NCI-H187 (cell line): ENCODE data around the gene RBP7.
"Not testable (repeated sequence)": the region's sequence is repeated elsewhere in the genome, so short reads cannot be mapped to it uniquely, and the experiment has no call there.

Experiments used
- DNase-seq, 2 experiments: peaks; one replicate each; lab custom pipeline; 2025; lab: John Stamatoyannopoulos, UW

Gene RBP7

DNA sequence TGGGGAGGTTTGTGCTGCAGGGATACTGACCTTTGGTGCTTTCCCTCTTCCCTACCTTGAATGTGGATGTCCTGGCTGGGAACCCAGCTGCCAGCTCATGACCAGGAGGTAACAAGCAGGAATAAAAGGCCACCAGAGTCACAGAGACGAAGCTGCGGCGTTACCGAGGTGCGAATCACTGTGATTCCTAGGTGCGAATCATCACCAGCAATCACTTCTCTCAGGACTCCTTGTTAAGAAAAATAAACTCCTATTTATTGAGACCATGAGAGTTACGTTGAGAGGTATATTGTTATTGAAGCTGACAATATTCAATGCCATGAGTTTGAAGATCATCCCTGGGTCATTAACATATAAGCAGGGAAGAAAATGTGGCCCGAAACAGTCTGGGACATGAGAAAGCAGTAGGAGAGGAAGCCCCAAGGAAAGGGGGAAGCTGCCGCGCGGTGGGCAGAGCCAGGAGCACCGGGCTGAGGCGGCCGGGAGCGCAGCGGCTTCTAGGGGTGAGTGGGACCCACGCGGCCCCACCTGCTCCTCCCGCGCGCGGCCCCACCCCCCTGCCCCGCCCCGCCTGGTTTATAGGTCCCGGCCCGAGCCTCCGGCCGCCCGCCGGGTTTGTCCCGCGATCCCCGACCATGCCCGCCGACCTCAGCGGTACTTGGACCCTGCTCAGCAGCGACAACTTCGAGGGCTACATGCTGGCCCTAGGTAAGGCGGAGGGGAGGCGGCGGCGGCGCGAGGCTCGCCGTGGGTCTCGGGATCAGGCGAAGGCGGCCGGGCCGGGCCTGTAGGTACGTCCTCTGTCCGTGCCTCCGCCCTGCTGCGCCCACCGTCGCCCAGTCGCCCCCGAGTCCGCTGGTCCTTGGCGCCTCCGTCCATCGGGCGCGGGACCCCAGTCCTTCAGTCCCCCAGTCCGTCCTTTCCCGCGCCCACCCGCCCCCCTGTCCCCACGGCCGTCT lies at the start of gene RBP7:
Gene RBP7, plus strand, starts transcription at position 605 of the 959 bp plus-strand sequence. Its CDS starts 31 bp downstream, at position 636.
- DNase-seq, result no peak

DNA sequence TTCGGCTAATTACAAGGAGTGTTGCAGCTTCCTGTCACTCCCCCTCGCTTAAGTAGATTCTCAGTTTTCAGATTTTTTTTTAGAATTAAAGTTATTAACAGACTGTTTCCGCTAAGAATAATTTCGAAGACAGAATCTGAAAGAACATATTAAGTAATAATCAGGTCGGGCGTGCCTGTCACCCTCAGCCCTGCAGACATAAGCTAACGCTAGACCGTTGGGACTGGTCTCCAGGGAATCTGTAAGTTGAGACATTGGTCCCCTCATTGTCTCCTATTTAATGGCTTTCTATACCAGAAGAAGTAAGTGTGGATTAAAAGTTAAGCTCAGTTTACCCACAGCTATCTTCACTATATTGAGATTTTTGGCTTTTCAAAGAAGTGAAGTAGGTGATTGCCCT lies 39.3 kb upstream of the RBP7 start:
- no peak for DNase-seq

DNA sequence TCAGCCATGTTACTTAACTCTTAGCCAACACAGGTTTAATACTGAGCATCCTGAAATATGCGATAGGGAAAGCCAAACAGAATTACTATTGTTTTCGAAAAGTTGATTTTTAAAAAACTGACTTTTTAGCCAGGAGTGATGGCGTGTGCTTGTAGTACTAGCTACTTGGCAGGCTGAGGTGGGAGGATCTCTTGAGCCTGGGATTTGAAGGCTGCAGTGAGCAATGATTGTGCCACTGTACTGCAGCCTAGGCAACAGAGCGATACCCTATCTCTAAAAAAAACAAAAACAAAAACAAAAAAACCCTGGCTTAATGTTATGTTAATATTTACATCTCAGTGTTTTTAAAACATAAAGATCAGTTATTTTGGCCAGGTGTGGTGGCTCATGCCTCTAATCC lies 37.0 kb upstream of the RBP7 start:
- DNase-seq, result no peak

DNA sequence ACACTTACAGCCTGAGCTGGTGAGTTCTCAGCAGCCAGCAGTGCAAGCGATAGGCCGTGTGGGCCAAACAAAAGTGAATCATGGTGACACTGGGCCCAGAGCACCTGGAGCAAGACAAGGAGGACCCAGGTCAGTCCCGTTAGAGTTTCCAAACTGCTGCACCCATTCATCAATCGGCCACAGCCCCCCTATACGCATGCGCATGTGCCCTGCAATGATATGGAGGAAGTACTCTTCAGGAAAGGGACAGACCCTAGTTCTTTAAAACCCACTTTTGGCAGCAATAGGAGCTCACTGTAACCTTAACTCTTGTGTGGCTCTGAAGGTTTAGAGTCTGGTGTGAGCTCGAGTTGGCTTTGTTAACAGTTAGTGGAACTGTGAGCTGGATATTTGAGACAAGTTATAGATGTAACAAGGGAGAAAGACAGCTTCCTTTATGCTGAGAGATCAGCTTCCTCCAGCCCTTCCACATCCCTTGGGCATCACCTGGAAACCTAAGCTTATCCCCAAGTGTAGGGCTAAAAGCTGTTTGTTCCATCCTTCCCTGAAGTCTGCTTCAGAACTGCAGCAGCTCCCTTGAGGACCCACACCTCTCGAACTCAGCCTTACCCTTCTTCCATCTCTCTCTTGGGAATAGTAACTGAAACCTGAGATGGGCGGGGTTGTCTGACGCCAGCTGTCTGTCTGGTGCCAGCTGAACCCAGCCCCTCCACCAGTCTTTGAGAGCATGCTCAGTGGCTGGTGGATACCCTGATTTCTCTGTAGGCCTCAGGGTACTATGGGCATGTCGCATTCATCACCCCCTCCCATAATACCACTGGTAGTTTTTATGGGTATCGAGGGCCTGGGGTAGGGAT lies 36.1 kb upstream of the RBP7 start:
- peak; percentile 80 to 82 for DNase-seq

DNA sequence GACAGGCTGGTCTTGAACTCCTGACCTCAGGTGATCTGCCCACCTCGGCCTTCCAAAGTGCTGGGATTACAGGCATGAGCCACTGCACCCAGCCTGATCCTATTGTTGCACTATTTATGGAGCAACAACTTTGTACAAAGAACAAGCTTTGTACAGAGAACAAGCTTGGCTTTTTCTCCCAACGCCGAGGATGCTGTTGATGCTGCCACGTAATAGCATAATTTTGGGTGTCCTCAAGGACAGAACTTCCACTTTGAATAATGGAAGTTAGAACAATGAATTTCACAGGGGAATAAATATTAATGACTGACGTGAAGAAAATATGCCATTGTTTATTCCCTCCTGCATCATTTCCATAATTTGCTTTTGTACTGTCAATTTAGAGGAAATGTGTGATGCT lies 12.8 kb upstream of the RBP7 start:
- DNase-seq, result no peak

DNA sequence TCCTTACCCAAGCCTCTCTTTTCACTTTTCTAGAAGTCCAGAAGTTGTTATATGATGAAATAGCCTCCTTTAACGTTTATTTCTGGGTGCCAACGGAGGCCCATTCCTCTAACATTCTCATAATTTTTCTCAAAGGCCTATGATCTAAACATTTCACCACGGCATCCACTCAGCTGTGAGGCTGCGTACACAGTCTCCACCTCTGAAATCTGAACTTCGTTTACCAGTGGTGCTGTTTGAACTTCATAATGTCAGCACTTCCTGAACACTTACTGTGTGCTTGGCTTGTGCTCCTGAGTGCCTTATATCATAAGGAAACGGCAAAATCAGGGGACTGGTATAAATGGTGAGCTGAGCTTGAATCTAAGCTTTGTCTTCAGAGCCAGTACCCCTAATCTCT lies 12.0 kb upstream of the RBP7 start:
- no peak for DNase-seq

DNA sequence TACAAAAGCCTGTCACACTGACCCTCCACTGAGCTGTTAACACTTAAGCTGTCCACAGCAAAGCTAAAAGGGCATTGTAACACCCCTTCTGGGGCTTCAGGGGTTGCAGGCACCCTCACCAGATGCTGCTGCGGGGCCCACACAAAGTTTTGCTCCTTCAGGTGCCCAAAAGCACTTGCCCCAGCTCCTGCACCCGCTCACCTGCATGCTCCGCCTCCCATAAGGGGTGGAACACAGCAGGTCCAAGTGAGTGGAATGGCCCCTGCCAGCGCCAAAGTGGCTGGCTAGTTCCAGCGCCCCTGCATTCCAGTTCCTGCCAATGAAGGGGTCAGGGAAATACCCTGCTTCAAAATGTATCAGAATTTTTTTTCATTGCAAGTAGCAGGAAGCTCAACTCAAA lies 7.3 kb upstream of the RBP7 start:
- no peak for DNase-seq

DNA sequence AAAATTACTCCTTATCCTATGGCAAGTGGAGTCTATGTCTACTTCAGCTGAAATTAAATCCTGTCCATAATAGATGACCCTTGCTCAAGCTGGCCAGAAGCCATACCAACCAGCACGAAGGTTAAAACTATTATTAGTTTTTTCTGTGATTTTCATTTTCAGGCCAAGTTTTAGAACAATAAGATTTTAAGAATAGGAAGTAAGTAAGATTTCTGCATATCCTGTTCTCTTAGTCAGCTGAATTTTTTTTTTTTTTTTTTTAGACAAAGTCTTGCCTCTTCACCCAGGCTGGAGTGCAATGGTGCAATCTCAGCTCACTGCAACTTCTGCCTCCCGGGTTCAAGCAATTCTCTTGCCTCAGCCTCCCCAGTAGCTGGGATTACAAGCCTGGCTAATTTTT lies 6.1 kb upstream of the RBP7 start:
- no peak for DNase-seq

DNA sequence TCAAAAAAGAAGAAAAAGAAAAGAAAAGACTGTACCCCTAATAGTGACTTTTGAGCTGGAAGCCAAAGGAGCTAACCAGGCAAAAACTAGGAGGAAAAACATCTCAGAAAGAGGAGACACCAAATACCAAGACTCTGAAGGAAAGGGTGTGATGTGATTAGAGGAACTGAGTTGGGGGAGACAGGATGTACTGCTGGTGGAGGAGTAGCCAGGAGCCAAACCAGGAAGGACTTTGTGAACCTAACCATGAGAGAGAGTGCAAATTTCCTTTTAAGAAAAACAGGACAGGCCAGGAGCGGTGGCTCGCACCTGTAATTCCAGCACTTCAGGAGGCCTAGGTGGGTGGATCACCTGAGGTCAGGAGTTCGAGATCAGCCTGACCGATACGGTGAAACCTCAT lies 4.1 kb upstream of the RBP7 start:
- DNase-seq, result no peak

DNA sequence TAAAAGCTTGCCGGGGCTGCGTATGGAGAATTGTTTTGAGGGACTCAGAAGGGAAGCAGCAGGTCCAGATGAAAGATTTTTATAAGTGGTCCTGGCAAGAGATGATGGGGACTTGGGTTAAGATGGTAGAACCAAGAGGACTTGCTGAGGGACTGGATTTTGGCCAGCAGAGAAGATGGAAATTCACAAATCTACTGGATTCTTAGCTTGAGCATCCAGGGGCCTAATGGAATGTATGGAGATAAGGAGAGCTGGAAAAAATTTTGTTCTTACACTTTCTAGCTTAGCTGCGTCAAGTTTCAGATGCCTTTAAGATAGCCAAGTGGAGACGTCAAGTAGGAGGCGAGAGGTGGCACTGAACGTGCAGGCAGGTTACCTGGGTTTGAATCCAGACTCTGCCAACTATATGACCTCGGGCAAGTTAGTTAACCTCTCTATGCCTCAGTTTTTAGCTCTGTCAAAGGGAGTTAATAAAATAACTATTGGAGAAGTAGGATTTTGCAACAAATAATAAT lies 3.4 kb upstream of the RBP7 start:
- no peak for DNase-seq

DNA sequence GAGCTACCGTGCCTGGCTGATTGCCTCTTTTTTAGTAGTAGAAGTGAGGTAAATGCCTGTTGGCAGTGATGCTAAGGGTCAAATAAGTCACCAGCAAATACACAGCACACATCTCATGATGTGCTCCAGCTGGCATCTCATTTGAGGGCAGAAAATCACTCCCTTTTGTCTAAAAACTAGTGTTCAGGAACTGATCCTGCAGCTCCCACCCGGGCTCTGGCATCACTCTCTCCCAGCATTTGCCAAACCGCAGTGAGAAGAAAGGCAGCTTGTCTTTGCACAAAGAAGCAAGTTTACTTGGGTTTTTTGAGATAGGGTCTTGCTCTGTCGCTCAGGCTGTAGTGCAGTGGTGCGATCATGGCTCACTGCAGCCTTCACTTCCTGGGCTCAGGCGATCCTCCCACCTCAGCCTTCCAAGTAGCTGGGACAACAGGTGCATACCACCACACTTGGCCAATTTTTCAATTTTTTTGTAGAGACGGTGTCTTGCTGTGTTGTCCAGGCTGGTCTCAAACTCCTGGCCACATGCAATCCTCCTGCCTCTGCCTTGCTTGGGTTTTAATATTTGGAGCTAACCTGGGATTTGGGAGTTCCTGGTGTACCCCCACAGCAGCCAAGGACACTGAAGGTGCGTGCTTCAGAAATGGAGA lies 4.1 kb downstream of the RBP7 start:
- no peak for DNase-seq

DNA sequence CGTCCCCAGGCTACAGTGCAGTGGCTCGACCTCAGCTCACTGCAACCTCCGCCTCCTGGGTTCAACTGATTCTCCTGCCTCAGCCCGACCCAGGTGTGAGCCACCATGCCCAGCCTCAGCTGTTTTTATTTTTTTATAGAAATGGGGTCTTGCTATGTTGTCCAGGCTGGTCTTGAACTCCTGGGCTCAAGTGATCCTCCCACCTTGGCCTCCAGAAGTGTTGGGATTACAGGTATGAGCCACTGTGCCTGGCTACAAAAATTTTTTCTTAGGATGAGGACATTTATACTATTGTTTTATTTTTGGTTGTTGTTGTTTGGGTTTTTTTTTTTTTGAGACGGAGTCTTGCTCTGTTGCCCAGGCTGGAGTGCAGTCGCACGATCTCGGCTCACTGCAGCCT lies 8.2 kb downstream of the RBP7 start:
- DNase-seq, result not testable (repeated sequence)

DNA sequence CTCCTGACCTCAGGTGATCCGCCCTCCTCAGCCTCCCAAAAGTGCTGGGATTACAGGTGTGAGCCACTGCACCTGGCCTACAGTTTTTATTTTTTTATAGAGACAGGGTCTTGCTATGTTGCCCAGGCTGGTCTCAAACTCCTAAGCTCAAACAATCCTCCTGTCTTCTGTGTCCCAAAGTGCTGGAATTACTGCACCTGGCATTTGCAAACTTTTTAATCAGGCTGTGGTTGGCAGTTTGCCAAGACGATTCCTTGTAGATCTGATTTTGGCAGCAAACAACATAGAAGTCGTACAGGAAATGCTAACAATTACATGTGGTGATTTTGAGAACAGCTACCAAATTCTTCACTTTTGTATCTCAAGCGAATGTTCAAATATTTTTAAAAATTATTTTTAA lies 10.1 kb downstream of the RBP7 start:
- no peak for DNase-seq

DNA sequence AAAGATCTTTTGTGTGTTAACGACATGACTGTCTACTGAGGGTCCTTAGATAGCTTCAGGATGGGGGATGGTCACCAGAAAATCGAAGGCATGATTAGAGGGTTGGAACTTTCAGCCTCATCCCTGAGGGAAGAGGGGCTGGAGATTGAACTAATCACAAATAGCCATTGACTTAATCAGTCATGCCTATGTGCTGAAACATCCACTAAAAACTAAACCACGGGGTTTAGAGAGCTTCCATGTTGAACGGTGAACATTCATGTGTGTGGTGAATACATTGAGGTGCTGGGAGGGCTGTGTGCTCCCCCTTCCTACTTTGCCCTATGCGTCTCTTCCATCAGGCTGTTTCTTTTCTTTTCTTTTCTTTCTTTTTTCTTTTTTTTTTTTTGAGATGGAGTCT lies 17.0 kb downstream of the RBP7 start:
- no peak for DNase-seq

DNA sequence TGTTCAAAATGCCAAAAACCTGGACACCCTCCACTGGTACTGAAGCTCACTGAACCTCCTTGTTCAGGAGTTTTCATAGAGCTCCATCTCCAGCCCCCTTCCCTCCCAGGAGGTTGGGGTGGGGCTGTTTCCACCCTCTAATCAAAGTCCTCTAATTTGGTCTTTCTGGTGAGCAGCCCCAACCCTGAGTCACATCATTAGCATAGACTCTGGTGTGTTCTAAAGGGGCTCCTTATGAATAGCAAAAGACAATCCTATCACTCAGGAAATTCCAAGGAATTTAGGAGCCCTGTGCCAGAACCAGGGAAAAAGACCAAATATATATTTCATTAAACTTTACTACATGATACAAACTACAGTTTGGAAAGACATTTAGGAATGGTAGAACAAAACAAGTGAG lies 22.5 kb downstream of the RBP7 start:
- DNase-seq, result no peak

DNA sequence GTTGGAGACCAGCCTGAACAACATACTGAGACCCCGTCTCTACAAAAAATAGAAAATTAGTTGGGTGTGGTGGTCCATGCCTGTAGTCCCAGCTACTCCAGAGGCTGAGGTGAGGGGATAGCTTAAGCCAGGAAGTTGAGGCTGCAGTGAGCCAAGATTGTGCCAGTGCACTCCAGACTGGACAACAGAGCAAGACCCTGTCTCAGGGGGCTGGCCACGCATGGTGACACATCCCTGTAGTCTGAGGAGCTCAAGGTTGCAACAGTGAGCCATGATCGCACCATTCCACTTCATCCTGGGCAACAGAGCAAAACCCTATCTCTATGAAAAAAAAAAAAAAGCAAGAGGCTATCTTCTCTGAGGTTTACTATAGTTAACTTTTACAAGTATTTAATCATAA lies 23.1 kb downstream of the RBP7 start:
- no peak for DNase-seq

DNA sequence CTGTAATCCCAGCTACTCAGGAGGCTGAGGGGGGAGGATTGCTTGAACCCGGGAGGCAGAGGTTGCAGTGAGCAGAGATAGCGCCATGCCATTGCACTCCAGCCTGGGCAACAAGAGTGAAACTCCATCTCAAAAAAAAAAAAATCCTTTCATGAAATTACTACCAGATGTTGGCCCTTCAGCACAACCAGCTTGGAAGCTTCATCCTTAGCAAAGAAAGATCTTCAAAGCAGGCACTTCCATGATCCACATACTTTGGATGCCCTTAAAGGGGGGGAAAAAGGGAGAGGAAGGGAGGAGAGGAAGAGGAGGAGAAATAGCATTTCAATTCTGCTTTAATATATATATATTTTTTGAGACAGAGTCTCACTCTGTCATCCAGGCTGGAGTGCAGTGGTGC lies 23.6 kb downstream of the RBP7 start:
- DNase-seq, result not testable (repeated sequence)

DNA sequence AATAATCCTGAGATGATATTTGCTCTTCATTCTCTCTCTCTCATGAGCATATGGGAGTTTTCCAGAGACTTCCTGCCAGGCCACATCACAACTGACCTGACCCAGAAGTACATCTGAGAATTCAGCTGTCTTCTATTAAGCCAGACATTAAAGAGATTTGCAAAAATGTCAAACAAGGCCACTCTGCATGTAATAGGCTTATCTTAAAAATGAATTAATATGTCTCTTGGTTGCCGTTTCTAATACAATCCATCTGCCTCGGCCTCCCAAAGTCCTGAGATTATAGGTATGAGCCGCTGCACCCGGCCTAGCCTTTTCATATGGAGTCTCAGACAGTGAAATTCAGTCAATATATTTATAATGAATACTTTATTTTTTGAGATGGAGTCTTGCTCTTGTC lies 25.0 kb downstream of the RBP7 start:
- not testable (repeated sequence) for DNase-seq

DNA sequence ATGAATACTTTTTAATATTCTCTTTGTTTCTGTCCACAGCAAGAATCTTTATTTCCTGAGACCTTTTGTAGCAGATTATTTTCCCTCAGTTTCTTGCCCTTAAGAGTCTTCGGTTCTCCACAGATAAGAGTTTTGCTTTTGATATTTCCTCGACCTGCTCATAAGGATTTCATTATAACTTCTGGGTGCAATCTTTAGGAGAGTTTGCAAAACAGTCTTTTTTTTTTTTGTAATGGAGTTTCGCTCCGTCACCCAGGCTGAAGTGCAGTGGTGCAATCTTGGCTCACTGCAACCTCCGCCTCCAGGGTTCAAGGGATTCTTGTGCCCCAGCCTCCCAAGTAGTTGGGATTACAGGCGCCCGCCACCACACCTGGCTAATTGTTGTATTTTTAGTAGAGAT lies 25.6 kb downstream of the RBP7 start:
- no peak for DNase-seq

DNA sequence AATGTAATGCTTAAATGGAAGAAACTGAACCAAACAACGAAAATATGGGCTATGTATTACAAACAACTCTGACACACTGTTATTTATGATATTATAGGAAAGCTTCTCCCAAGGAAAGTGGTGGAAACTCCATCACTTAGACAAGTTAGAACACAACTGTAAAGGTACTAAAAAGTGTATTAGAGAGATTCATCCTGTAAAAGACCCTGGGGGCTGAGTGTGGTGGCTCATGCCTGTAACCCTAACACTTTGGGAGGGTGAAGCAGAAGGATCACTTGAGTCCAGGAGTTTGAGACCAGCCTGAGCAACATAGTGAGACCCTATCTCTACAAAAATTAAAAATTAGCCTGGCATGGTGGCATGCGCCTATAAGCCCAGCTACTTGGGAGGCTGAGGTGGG lies 28.3 kb downstream of the RBP7 start:
- no peak for DNase-seq

DNA sequence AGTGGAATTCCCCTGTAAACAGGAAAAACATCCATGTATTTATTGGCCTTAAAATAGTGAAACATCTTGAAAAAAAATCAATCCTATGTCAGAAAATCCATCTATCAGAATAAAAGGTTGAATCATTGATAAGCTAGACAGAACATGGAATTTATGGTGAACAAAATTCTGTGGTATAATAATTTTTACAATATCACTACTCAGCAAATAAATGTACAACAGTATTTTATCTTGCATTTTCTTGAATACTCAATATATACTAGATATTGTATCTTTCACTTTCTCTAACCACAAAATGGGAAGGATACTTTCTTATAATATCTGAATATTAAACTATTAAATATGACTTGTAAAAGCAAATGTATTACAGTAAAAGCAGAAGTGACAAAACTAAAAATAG lies 30.0 kb downstream of the RBP7 start:
- no peak for DNase-seq

DNA sequence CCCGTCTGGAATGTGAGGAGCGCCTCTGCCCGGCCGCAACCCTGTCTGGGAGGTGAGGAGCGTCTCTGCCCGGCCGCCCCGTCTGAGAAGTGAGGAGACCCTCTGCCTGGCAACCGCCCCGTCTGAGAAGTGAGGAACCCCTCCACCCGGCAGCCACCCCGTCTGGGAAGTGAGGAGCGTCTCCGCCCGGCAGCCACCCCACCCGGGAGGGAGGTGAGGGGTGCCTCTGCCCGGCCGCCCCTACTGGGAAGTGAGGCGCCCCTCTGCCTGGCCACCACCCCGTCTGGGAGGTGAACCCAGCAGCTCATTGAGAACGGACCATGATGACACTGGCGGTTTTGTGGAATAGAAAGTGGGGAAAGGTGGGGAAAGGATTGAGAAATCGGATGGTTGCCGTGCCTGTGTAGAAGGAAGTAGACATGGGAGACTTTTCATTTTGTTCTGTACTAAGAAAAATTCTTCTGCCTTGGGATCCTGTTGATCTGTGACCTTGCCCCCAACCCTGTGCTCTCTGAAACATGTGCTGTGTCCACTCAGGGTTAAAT lies 32.0 kb downstream of the RBP7 start:
- DNase-seq, result not testable (repeated sequence)
